ENCODE data around the gene DDX4.

- TF ChIP-seq EZH2 (IDR thresholded peaks at IDR 0.05; ENCODE audit: low read length, unreplicated experiment) (no peak), CTCF (conservative IDR thresholded peaks at IDR 0.05; ENCODE audit: low read depth, low read length) (no peak)
These were observed 12.2 kb downstream of the DDX4 start for GRCh38 chr5:55750063-55750462.

Data from PC-3 (cell line).